ENCODE data around the gene POU2AF3.

Gene POU2AF3

DNA sequence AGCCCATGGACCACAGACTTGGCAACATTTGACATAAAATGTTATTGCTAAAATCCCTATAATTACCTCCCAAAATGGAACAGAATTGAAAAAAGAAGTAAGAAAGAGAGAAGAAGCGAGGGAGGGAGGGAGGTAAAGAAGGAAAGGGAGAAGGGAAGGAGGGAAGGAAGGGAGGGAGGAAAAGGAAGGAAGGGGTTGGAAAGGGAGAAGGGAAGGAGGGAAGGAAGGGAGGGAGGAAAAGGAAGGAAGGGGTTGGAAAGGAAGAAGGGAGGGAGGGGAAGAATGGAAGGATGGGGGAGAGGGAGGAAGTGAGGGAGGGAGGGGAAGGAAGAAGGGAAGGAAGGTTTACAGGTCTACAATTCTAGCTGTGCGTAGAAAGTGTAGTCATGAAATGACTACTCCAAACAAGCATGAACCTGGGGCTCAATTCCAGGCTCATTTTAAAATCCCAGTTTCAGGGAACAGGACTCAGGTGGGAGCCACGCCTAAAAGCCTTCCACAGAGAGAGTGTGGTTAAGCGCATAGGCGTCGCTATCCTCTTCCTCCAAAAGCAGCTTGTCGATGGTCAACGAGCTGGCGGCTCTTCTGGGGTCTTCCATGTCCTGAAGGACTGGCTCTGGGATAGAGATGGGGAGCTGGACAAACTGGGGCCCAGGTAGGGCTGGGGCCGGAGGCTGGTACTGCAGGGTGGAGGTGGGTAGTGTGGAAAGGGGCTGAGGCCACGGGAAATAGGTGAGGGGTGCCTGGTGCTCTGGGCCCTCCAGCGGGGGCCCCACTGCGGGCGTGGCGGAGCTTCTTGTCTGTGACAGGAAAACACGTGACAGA, 55.6 kb downstream of the POU2AF3 start:
- no peak for DNase-seq

DNA sequence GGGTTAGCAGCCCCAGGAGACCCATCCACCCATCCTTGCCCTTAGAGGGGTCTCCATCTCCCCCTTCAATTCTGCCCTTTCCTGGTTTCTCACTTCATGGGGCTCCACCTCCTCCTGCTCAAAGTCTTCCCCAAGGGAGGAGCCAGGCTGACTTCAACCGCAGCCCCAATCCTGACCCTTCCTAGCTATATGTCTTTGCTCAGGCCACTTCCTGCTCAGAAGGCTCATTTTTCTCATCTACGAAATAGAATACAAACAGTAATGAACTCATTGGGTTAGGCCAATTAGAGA, 56.2 kb downstream of the POU2AF3 start:
- DNase-seq = no peak

DNA sequence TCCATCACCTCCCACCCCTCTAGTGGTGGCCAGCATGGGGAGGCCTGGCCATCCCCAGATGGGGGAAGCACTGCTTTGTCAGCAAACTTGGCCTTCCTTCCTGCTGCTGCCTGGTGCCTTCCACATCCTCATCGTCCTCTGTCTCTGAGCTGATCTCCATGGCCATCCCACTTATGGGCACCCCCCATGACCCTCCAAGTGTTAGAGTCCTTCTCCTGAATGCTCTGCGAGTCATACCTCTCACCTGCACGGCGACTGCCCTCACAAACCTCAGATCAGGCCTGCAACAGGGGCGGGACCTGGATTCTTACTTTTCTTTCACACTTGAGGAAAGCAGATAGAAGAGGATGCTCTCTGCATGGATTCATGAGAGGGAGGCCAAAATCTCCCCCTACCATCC, 56.8 kb downstream of the POU2AF3 start:
- DNase-seq = no peak

DNA sequence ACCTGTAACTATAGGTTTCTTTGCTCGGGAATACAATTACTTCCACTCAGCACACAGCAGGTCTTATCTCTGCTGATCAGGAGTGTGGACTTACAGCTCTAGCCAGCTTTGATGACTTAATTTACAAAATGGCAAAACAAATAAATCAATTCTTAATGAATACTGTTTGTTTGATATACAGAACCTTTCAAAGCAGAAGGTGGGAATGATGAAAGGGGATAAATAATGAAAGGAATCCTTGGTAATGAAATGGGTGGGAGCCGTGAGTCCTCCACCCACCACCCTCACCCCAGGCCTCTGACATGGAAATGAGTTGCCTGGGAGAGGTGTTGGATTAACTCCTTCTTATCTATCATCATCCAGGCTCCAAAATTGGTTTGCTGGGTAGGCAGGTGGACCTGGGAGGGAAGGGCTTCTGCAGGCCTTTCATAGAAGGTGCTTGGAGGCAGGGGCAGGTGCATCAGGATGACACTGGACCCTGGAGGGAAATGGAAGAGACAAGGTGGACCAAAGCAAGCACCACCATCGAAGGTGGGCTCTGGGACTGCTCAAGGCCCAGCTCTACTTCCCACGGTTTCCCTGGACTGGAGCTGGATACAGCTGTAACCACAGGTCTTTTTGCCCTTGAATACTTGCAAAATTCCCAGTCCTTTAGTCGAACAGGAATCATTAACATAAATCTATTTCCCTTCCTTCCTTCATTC, 57.8 kb downstream of the POU2AF3 start:
- DNase-seq = no peak

GRCh38 chr11:111356660-111357048, 58.3 kb downstream of the POU2AF3 start:
- no peak for DNase-seq

DNA sequence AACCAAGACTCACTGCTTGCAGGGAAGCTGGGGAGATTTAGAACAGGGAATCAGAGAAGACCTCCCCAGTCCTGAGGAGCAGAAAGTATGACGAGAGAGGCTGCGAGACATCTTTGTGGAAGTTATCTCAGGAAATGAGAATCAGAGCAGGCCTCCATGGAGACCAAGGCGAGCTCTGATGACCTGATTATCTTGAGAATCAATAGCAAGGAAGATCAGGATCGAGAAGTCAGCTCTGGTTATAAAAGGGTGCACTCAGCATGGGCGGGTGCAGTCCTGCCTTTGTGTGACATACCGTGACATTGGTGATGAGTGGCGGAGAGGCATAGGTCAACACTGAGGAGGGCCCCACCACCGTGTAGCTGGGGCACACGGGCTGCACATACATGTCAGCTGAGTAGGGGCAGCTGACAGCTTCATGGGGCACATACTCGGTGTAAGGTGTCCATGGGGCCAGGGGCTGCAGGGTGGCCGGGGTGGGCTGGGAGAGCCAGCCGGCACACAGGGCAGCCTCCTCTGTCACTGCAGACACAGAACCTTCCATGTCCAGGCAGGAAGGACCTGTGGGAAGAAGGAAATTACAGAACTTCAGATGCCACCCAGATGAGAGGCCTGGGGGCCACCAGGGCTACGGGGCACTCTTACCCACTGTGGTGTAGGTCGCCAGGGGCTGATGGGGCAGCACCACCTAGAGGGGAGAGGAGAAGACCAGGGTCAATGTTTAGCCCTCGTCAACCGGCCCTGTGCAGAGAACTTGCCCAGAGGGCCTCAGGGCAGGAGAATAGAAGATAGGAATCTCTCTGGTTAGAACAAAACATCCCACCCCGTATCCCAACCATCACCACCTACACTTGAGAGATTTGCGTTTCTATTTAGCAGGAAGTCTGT, 59.0 kb downstream of the POU2AF3 start:
- DNase-seq = no peak

Data from stimulated activated CD8-positive, alpha-beta memory T cell treated with anti-CD3 and anti-CD28 coated beads, Interleukin-4, amount 100 ng/mL, for 48 hours (primary cell).